Stimulated activated CD4-positive, alpha-beta T cell treated with anti-CD3 and anti-CD28 coated beads, TNF-alpha, amount 100 ng/mL, for 1 hour (primary cell): ENCODE results near the gene UBIAD1.

Source experiments
- DNase-seq, 3 donors: peaks; one replicate each; pipeline ENCODE4 v3.0.0-alpha.2; 2020; ENCODE audit warnings: low read depth in 3 of 3, low spot score in 1 of 3

The UBIAD1 gene

GRCh38 chr1:11309385-11309784, 36.4 kb downstream of the UBIAD1 start:
- DNase-seq: no peak

GRCh38 chr1:11311816-11312755, 39.1 kb downstream of the UBIAD1 start:
- no peak for DNase-seq

- no peak for DNase-seq
These were observed 42.0 kb downstream of the UBIAD1 start for GRCh38 chr1:11314959-11315358.

- DNase-seq: no peak
These were observed 43.7 kb downstream of the UBIAD1 start for GRCh38 chr1:11316701-11317100.

GRCh38 chr1:11318982-11319381, 46.0 kb downstream of the UBIAD1 start:
- no peak for DNase-seq

- DNase-seq: peak in 1 of 3 donors; percentile 15
These were observed 47.3 kb downstream of the UBIAD1 start for GRCh38 chr1:11320153-11320936.

GRCh38 chr1:11321656-11322491, 48.9 kb downstream of the UBIAD1 start:
- DNase-seq: no peak

- DNase-seq: no peak
These were observed 51.7 kb downstream of the UBIAD1 start for GRCh38 chr1:11324567-11325165.

GRCh38 chr1:11326070-11326469, 53.1 kb downstream of the UBIAD1 start:
- DNase-seq: no peak

GRCh38 chr1:11328444-11328843, 55.4 kb downstream of the UBIAD1 start:
- no peak for DNase-seq

GRCh38 chr1:11330411-11330810, 57.4 kb downstream of the UBIAD1 start:
- DNase-seq: no peak

- DNase-seq: no peak
These were observed 58.3 kb downstream of the UBIAD1 start for GRCh38 chr1:11331036-11331944.

- no peak for DNase-seq
These were observed 59.0 kb downstream of the UBIAD1 start for GRCh38 chr1:11331945-11332546.

GRCh38 chr1:11333631-11334030, 60.6 kb downstream of the UBIAD1 start:
- no peak for DNase-seq

GRCh38 chr1:11334261-11334804, 61.3 kb downstream of the UBIAD1 start:
- DNase-seq: no peak

- no peak for DNase-seq
These were observed 61.8 kb downstream of the UBIAD1 start for GRCh38 chr1:11334821-11335220.

GRCh38 chr1:11335417-11336056, 62.5 kb downstream of the UBIAD1 start:
- DNase-seq: no peak

GRCh38 chr1:11337580-11338073, 64.6 kb downstream of the UBIAD1 start:
- peak; percentile 23 to 70 (median 36) for DNase-seq
